ENCODE data around the gene CHAMP1.
A peak's percentile ranks its signal among the peaks of the same experiment; 100 is the strongest.

Gene CHAMP1

DNA sequence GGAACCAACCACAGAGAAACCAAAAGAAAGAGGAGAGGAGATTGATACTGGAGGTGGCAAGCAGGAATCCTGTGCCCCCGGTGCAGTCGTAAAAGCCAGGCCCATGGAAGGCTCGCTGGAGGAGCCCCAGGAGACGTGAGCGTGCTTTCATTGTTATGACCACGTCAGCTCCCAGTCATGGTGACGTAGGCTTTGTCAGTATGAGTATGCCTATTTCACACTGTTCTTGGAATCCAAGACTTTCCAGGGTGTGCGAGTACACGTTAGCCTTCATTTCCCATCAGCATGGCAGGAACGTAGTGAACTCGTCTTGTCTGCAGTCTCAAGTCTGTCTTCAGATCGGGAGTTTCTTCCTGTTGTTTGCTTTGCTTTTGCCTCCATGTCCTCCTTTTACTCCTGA is 15.4 kb upstream of the CHAMP1 start:
- DNase-seq (ENCODE audit: low read depth, low spot score), result no peak

DNA sequence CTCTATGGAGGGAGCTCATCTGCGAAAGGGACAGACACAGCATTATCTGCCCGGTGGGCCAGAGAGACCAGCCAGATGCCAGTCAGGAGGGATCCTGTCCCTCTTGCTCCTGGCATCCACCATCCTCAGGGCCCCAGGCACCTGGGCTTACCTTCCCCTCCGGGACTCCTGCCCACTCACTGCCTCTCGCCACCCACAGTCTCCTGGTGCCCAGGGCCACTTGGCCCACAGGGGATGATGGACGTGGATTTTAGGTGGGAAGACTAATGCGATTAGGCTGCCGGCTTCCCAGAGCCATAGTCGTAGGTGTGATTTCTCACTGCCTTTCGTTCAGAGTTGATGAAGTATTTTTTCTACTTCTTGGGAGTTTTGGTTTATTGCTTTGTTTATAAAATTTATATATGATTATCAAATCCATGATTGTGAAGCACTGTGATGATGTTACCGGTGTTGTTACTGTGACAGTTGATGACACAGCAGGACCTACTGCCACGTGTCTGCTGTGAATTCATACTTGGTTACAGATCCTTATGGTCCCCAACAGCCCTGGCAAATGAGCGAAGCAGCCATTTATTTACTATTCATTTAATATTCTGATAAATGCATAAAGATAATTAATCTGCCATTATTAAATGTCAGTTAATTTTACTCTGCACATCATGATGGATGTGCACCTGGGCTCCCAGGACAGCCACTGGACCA is 14.5 kb upstream of the CHAMP1 start:
- DNase-seq (ENCODE audit: low read depth, low spot score), result no peak

DNA sequence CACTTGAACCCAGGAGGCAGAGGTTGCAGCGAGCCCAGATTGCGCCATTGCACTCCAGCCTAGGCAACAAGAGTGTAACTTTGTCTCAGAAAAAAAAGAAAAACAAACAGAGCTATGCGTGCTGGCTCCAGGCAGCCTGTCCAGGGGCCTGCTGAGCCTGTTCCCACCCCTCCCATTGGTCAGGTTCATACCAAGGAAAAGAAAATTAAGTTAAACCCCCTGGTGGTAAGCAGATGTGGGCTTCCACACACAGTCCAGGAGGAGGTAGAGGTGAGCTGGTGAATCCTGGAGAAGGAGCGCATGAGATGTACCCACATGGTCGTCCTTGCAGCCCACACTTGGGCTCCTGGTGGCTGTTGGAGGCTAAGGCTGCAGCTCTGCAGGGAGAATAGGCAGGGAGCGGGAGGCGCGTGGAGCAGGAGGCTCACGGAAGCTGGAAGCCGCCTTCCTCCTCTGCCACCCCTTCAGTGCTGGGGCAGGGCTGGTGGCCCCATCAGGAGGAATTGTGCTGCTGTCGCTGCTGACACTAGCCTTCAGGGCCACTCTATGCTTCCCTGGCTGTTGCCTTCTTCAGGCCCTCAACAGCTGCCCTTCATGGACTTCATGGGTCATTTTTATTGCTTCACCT is 10.5 kb upstream of the CHAMP1 start:
- no peak for DNase-seq (ENCODE audit: low read depth, low spot score)

DNA sequence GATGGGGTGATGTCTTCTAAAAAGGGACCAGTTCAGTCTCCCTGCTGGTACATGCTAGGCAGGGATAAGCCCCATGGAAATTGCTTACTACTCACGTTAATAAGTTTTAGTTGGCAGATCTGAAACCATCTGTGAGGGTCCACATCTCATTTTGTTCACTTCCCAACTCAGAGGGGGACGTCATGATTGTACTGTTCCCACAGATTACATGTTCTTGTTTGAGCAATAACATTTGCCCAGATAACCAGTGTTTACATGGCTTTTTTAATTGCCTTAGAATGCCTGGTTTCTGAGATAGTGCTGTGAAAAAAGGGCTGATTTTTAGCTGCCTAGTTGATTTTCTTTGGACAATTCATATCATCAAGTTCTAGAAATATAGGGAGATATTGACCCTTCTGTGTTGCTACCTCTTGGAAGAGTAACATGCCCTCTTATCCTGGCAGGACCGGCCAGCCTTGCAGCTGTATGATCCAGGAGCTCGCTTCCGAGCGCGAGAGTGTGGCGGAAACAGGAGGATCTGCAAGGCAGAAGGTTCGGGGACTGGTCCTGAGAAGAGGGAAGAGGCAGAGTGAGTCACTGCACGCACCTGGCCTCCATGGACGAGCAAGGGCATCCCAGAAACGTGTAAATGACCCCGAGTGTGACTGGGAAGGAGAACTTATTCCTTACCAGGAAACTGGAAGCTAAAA is 9.8 kb upstream of the CHAMP1 start:
- no peak for DNase-seq (ENCODE audit: low read depth, low spot score)

DNA sequence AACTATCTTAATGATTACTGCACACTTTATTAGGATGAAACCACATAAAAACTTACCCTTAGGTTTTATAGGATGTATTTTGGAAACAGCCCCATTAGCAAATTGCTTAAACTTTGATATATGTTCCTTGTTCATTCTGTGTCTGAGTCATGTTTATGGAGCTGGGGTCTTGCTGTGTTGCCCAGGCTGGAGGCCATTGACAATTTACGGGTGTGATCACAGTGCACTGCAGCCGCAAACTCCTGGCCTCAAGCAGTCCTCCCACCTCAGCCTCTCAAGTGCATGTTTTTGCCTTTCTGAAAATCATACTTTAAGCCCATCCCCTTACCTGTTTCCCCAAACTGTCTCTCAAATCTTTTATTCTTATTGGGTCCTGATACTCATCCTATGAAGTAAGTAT is 5.2 kb upstream of the CHAMP1 start:
- no peak for DNase-seq (ENCODE audit: low read depth, low spot score)

DNA sequence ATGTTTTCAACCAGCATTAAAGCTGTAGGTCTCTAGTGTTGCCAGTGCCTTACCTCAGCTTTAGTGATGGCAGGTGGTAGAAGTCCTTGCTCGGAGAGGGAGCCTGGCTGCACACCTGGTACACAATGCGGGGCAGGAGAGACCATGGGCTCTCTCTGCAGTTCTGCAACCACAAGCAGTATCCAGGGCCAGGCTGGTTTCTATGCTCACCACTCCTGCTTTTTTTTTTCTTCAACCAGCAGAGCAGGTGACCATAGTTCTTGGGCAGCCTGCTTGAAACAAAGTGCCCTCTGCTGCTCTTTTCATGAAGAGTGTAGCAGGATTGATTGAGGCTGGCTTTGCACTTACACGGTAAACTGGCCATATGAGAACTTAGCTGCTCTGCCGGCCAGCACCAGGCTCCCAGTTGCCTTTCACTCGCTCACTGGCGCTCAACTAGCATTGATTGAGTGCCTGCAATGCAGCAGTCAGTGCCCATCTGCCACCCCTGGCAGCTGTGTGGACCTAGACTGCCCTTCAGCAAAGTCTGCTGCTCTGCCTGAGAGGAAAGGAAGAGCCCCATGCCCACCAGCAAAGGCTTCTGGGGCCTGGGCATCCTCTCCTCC is 4.4 kb upstream of the CHAMP1 start:
- no peak for DNase-seq (ENCODE audit: low read depth, low spot score)

DNA sequence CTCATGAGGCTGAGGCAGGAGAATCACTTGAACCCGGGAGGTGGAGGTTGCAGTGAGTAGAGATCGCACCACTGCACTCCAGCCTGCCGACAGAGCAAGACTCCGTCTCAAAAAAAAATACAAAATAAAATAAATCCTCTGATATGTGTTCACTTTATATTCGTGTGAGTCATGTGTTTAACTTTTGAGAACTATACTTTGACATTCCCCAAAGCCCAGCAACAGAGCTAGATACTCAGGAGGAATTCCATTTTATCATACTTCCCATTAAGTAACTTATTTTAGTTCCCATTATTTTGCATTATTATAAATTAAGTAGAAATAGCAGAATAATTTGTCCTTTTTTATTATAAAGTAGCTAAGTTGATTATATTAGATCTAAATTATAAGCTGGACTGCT is 3.3 kb upstream of the CHAMP1 start:
- no peak for DNase-seq (ENCODE audit: low read depth, low spot score)

DNA sequence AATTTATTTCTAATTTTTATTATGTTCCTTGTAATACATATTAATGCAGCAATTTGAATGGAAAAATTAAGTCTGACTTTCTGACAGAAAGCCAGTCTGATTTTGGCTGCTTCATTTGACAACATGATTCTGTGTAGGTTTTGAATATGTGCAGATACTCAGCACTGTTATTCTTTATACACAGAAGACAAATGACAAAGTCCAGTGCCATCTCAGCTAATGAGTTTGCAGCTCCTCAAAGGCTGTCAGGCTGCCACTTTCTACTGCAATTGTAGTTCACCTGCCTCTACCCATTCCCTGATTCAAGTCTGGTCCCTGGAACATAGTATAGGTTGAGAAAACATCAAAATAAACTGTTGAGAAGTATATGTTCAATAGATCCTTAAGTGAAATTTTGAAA is 2.9 kb upstream of the CHAMP1 start:
- no peak for DNase-seq (ENCODE audit: low read depth, low spot score)

DNA sequence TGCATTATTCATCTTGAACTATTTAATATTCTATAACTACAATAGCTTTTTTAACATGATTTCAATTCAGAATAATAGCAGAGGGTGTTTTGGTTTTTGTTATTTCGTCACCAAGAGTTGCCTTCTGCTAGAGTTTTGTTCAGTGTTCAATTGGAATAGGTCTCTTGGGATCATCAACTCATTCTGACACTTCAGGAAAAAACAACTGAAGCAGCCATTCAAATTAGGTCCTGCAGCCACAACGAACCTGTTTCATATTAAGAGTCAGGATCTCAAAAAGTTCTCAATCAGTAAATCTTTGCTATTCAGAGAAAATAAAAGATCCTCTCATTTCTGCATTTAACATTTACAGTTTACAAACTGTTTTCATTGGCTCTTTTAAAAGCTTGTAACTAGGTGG is 2.4 kb upstream of the CHAMP1 start:
- DNase-seq (ENCODE audit: low read depth, low spot score), result no peak

DNA sequence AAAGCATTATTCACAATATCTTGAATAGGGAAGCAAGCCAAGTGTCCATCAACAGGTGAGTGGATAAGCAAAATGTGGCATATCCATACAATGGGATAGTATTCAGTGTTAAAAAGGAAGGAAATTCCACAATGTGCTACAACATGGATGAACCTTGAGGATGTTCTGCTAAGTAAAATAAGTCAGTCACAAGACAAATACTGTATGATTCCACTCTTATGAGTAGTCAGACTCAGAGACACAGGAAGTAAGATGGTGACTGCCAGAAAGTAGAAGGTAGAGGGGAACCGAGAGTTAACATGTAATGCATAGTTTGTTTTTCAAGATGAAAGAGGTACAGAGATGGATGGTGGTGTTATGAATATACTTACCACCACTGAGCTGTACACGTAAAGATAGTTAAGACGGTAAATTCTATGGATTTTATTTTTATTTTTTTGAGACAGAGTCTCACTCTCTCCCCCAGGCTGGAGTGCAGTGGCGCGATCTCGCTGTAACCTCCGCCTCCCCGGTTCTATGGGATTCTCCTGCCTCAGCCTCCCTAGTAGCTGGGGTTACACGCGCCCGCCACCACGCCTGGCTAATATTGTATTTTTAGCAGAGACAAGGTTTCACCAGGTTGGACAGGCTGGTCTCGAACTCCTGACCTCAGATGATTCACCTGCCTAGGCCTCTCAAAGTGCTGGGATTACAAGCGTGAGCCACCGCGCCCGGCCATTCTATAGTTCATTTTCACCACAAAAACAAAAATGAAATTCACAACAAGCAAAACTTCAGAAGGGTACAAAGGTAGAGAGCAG is 1.0 kb upstream of the CHAMP1 start:
- no peak for DNase-seq (ENCODE audit: low read depth, low spot score)

DNA sequence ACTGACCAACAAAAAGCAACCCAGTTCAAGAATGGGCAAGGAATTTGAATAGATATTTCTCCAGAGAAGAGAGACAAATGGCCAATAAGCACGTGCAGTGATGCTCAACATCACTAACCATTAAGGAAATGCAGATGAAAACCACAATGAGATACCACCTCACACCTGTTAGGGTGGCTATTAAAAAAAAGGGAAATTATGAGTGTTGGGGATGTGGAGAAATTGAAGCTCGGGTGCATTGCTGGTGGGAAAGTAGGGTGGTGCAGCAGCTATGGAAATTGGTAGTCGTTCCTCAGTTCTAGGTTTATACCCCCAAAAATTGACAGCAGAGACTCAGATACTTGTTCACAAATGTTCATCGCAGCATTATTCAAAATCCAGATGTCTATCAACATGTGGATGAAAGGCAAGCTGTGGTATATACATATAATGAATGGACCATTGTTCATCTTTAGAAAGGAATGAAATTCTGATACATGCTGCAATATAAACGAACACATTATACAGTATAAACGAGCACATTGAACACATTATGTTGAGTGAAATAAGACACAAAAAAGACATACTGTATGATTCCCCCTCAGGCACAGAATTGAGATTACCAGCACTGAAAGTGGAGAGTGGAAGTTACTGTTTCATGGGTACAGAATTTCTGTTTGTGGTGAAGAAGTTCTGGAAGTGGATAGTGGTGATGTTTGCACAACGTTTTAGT is 927 bp downstream of the CHAMP1 start:
- DNase-seq (ENCODE audit: low read depth, low spot score), result no peak

DNA sequence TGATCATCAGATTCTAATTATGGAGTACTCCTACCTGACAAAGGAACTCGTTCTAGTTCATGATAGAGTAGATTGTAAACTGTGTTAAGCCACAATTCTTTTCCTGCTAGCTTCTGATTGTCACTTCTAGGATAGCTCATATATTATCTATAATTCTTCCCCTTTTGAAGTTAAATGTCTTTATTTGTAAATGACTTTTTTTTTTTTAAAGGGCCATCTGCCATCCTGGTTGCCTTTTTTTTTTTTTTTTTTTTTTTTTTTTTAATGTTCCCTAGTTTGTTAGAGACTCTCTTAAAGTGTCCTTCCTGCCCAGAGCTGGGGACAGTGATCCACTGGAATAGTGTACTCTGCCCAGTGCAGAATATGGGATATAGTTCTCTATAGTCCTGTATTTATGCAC is 4.3 kb downstream of the CHAMP1 start:
- DNase-seq (ENCODE audit: low read depth, low spot score), result no peak

DNA sequence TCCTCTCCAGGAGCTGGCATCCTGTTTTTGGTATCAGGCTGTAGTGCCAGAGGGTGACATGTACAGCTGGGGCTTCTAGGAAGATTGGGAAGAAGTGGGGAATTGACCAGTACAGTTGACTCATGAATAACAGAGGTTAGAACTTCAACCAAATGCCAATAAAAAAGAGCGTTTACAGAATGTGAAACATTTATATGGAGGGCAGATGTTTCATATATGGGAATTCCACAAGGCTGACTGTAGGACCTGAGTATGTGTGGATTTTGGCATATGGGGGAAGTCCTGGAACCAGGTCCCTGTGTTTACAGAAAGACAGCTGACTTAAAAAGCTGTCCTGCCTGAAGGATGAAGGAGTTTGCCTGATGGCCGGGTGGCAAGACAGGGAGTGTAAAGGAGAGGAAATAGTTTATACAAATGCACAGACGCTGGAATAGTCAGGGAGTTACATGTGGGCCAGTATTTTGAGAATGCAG is 5.2 kb downstream of the CHAMP1 start:
- DNase-seq (ENCODE audit: low read depth, low spot score), result peak; percentile 53

DNA sequence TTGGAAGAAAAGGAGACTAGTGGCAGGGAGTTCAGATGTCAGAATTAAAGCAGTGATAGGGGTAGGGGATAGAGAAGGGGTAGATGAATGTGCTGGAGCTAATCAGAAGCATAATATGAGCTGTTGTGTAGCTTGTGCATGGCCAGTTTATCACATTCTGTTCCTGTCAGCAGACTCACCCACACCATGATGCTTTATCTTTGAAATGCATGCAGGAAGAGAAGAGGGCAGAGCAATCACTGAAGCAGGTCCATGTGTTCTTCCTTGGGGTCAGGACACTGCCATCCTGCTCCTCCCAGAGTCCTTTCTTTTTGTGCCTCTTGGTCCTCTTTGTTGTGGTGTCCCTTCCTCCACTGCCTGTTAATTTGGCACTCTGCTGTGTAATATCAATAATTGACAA is 5.8 kb downstream of the CHAMP1 start:
- no peak for DNase-seq (ENCODE audit: low read depth, low spot score)

DNA sequence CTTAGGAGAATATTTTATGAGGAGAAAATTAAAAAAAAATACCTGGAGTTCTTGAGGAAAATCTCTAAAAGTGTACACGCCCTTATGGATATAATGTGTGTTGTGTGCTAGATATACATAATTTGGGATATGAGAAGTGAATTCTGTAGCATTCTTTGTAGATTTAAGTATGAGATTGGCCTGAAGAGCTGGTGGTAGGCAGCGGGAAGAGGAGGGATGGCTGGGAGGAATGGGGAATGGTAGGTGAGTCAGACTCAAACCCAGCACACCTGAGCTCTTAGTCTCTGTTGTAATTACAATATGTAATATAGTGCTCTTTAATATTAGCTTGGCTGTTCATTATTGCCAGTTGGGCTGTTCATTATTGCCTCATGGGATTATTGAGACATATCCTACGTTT is 7.0 kb downstream of the CHAMP1 start:
- no peak for DNase-seq (ENCODE audit: low read depth, low spot score)

DNA sequence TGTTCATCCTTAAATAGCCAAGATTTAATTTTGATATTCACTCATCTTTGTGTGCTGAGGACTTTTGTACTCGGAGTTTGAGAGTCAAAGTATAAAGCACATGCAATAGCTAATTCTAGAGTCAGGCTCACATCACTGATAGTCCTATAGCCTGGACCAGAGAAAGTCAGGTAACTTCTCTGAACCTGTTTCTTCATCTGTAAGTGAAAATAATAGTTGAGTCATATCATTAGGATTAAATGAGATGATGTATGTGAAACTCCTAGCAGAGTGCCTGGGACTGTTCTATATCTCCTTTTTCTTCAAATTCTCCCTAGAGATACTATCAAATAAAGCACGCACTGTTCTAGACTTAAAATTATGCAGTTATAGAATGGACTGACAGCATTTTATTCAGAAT is 9.0 kb downstream of the CHAMP1 start:
- no peak for DNase-seq (ENCODE audit: low read depth, low spot score)

DNA sequence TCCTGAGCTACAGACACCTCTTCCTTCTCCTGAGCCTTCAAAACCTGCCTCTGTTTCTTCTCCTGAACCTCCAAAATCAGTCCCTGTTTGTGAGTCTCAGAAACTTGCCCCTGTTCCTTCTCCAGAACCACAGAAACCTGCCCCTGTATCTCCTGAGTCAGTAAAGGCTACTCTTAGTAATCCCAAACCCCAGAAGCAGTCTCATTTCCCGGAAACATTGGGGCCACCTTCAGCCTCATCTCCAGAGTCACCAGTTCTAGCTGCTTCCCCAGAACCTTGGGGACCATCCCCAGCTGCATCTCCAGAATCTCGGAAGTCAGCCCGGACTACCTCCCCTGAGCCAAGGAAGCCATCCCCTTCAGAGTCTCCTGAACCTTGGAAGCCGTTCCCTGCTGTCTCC is 10.0 kb downstream of the CHAMP1 start:
- no peak for DNase-seq (ENCODE audit: low read depth, low spot score)

DNA sequence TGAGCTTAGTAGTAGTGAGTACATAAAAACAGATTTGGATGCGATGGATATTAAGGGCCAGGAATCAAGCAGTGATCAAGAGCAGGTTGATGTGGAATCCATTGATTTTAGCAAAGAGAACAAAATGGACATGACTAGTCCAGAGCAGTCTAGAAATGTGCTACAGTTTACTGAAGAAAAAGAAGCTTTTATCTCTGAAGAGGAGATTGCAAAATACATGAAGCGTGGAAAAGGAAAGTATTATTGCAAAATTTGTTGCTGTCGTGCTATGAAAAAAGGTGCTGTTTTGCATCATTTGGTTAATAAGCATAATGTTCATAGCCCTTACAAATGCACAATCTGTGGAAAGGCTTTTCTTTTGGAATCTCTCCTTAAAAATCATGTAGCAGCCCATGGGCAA is 11.4 kb downstream of the CHAMP1 start:
- no peak for DNase-seq (ENCODE audit: low read depth, low spot score)

DNA sequence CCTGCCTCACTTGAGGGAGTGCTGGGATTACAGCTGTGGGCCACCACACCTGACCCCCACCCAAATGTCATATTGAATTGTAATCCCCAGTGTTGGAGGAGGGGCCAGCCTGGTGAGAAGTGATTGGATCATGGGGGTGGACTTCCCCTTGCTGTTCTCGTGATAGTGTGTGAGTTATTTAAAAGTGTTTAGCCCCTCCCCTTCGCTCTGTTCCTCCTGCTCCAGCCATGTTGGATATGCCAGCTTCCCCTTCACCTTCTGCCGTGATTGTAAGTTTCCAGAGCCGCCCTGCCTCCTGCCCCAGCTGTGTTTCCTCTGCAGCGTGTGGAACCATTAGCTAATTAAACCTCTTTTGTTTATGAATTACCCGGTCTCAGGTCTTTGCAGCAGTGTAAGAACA is 13.7 kb downstream of the CHAMP1 start:
- DNase-seq (ENCODE audit: low read depth, low spot score), result no peak

DNA sequence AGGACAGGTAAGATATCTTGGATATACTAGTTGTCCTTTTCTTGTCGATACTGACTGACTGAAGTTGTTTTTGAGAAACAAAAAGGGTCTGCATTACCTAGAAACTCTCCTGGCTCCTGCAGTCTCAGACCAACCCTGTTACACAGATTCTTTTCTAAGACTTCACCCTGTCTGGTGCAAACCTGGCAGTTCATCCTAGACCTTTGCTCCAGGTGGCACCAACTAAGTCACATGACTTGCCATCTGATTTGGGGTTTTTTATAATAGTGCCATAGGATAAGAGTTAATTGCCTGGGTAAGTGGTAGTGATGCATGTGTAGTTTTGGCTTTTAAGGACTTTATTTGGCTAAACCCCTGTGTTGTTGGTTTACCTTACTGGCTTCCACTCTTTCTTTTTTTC is 14.3 kb downstream of the CHAMP1 start:
- DNase-seq (ENCODE audit: low read depth, low spot score), result no peak

DNA sequence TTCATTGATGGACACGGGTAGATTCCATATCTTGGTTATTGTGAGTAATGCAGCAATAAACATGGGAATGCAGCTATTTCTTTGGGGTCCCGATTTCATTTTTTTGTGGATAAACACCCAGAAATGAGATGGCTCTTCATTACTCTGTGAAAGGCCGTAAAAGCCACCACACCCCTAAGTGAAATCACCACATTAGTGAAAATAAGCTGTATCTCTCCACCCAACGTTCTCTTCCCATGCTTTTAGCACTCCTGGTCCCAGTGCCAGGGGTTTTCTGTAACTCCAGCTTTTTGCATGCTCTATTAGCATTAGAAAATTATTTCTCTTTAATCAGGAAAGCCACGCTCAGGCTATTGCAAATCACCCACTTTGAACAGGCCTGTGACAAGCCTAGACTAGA is 15.8 kb downstream of the CHAMP1 start:
- no peak for DNase-seq (ENCODE audit: low read depth, low spot score)

Measured in astrocyte of the hippocampus (primary cell).